IMR-90 (cell line): ENCODE measurements around the gene NEUROG1. TPM values are rescaled to one million over a fixed set of nuclear protein-coding genes. Genes with fewer than 3 reads are reported as not detected.

Experiments
- ATAC-seq: fragments of 200-7000 bp; cut with Tn5 transposase; 2 replicates; pipeline ENCODE4 v1.9.1; 2020; ENCODE audit warnings: low read depth, mild to moderate bottlenecking, moderate library complexity
- BruUV-seq: library from RNA; stranded (reverse); fragments of 400-500 nt; replicated peaks from 2 replicates; lab custom pipeline; 2021; lab: Mats Ljungman, UMichigan
- CTCF ChIA-PET: fragments of 300-600 bp; formaldehyde crosslinking; extraction: SDS; loops from one replicate; lab custom pipeline; 2021; ENCODE audit warnings: antibody characterized with exemption; lab: Yijun Ruan, JAX
- POLR2A ChIA-PET: fragments of 300-600 bp; sonication (Branson Sonifier 250); formaldehyde crosslinking; loops from one replicate; lab custom pipeline; 2022; ENCODE audit warnings: antibody characterized with exemption; ENCODE audit not compliant: unreplicated experiment; lab: Charles Lee
- DNase-seq: peaks from one replicate; pipeline ENCODE4 v3.0.0; 2013
- H2AFZ ChIP-seq: replicated peaks from 2 replicates; pipeline ENCODE3; 2013; ENCODE audit warnings: low read length, mild to moderate bottlenecking; ENCODE audit not compliant: poor library complexity
- H2AK5ac ChIP-seq: 2 replicates; pipeline ENCODE4 v1.6.1; 2013; ENCODE audit warnings: low read depth, low read length, inconsistent platforms
- H2AK9ac ChIP-seq: replicated peaks from 2 replicates; pipeline ENCODE3; 2013; ENCODE audit warnings: mild to moderate bottlenecking, low read depth, low read length, moderate library complexity; ENCODE audit not compliant: poor library complexity
- H2BK120ac ChIP-seq: 2 replicates; pipeline ENCODE4 v1.6.1; 2013; ENCODE audit warnings: low read depth, low read length, inconsistent platforms
- H2BK15ac ChIP-seq: 3 replicates; pipeline ENCODE4 v1.6.1; 2013; ENCODE audit warnings: low read depth, low read length, inconsistent platforms
- H2BK20ac ChIP-seq: 2 replicates; pipeline ENCODE4 v1.6.1; 2013; ENCODE audit warnings: low read depth, mild to moderate bottlenecking, inconsistent platforms, low read length, moderate library complexity
- H2BK5ac ChIP-seq: 2 replicates; pipeline ENCODE4 v1.6.1; 2013; ENCODE audit warnings: mild to moderate bottlenecking, low read depth, low read length, inconsistent platforms; ENCODE audit not compliant: poor library complexity, severe bottlenecking
- H3K14ac ChIP-seq: replicated peaks from 2 replicates; pipeline ENCODE4 v1.6.1; 2013; ENCODE audit warnings: low read depth, low read length, inconsistent platforms
- H3K18ac ChIP-seq: 2 replicates; pipeline ENCODE4 v1.6.1; 2013; ENCODE audit warnings: low read depth, low read length, control low read depth
- H3K23ac ChIP-seq: 2 replicates; pipeline ENCODE4 v1.6.1; 2013; ENCODE audit warnings: low read depth, low read length, inconsistent platforms
- H3K27ac ChIP-seq: 2 replicates; pipeline ENCODE4 v1.5.1; 2013; ENCODE audit warnings: mild to moderate bottlenecking, control low read depth, low read length; ENCODE audit not compliant: insufficient read depth
- H3K27me3 ChIP-seq: 2 replicates; pipeline ENCODE4 v1.6.1; 2013; ENCODE audit warnings: low read length; ENCODE audit not compliant: control insufficient read depth, insufficient read depth
- H3K36me3 ChIP-seq: 2 replicates; pipeline ENCODE4 v1.6.1; 2013; ENCODE audit warnings: low read length, mixed read lengths; ENCODE audit not compliant: control insufficient read depth, insufficient read depth
- H3K4ac ChIP-seq: 2 replicates; pipeline ENCODE4 v1.6.1; 2013; ENCODE audit warnings: low read depth, low read length, inconsistent platforms
- H3K4me1 ChIP-seq: 2 replicates; pipeline ENCODE4 v1.6.1; 2013; ENCODE audit warnings: low read length, mixed read lengths; ENCODE audit not compliant: control insufficient read depth, insufficient read depth
- H3K4me2 ChIP-seq: 2 replicates; pipeline ENCODE4 v1.6.1; 2013; ENCODE audit warnings: low read depth, mild to moderate bottlenecking, control low read depth, low read length, moderate library complexity
- H3K4me3 ChIP-seq: 2 replicates; pipeline ENCODE4 v1.5.1; 2013; ENCODE audit warnings: low read depth, mild to moderate bottlenecking, control low read depth, low read length, moderate library complexity; ENCODE audit not compliant: insufficient read depth
- H3K56ac ChIP-seq: 2 replicates; pipeline ENCODE4 v1.6.1; 2013; ENCODE audit warnings: low read length, inconsistent platforms; ENCODE audit not compliant: insufficient read depth; ENCODE audit errors: extremely low read depth
- H3K79me1 ChIP-seq, 2 experiments: 2 replicates each; pipeline ENCODE4 v1.6.1; 2013; ENCODE audit warnings: low read length in 2 of 2, inconsistent platforms in 1 of 2, low read depth in 1 of 2
- H3K9ac ChIP-seq: 2 replicates; pipeline ENCODE4 v1.6.1; 2013; ENCODE audit warnings: low read depth, low read length, control low read depth
- H3K9me1 ChIP-seq: 2 replicates; pipeline ENCODE4 v1.6.1; 2013; ENCODE audit warnings: low read length, inconsistent platforms; ENCODE audit not compliant: insufficient read depth
- H3K9me3 ChIP-seq: 2 replicates; pipeline ENCODE4 v1.6.1; 2013; ENCODE audit warnings: low read length; ENCODE audit not compliant: control insufficient read depth, insufficient read depth
- H4K20me1 ChIP-seq: 2 replicates; pipeline ENCODE4 v1.6.1; 2013; ENCODE audit warnings: low read length, inconsistent platforms; ENCODE audit not compliant: insufficient read depth
- H4K5ac ChIP-seq: 2 replicates; pipeline ENCODE4 v1.6.1; 2013; ENCODE audit warnings: mild to moderate bottlenecking, low read depth, low read length, control low read depth
- H4K8ac ChIP-seq, 2 experiments: 2 replicates each; pipeline ENCODE4 v1.6.1; 2013; ENCODE audit warnings: low read depth in 2 of 2, low read length in 2 of 2, control low read depth in 1 of 2, inconsistent platforms in 1 of 2
- H4K91ac ChIP-seq: 2 replicates; pipeline ENCODE4 v1.6.1; 2013; ENCODE audit warnings: low read depth, low read length, inconsistent platforms; ENCODE audit not compliant: insufficient read depth
- BHLHE40 ChIP-seq: fragments of 150-350 bp; IDR thresholded peaks from 2 replicates; pipeline ENCODE4 v1.6.1; 2016; ENCODE audit warnings: mild to moderate bottlenecking, low read depth, low read length
- CEBPB ChIP-seq: IDR thresholded peaks from 2 replicates; pipeline ENCODE4 v1.6.1; 2012; ENCODE audit warnings: low read depth, low read length, improper control_type of control experiment
- CHD1 ChIP-seq: IDR thresholded peaks from 2 replicates; pipeline ENCODE4 v1.6.1; 2012; ENCODE audit warnings: low read depth, low read length, improper control_type of control experiment
- CTCF ChIP-seq: conservative IDR thresholded peaks from 2 replicates; pipeline ENCODE4 v1.5.1; 2012; ENCODE audit warnings: mild to moderate bottlenecking, low read depth, low read length, improper control_type of control experiment
- ELK1 ChIP-seq: fragments of 150-350 bp; IDR thresholded peaks from 2 replicates; pipeline ENCODE4 v1.6.1; 2016; ENCODE audit warnings: low read depth, mild to moderate bottlenecking, low read length, moderate library complexity, borderline replicate concordance
- FOS ChIP-seq: fragments of 150-350 bp; IDR thresholded peaks from 2 replicates; pipeline ENCODE4 v1.6.1; 2016; ENCODE audit warnings: low read depth, low read length
- MAFK ChIP-seq: IDR thresholded peaks from 2 replicates; pipeline ENCODE4 v1.6.1; 2012; ENCODE audit warnings: low read depth, low read length, improper control_type of control experiment
- MAZ ChIP-seq: IDR thresholded peaks from 2 replicates; pipeline ENCODE4 v1.6.1; 2012; ENCODE audit warnings: low read depth, mild to moderate bottlenecking, low read length, improper control_type of control experiment, moderate library complexity, borderline replicate concordance
- MXI1 ChIP-seq: IDR thresholded peaks from 2 replicates; pipeline ENCODE4 v1.6.1; 2012; ENCODE audit warnings: low read depth, mild to moderate bottlenecking, low read length, moderate library complexity, borderline replicate concordance
- POLR2A ChIP-seq: IDR thresholded peaks from 2 replicates; pipeline ENCODE4 v1.6.1; 2012; ENCODE audit warnings: mild to moderate bottlenecking, low read depth, low read length
- RAD21 ChIP-seq: IDR thresholded peaks from 2 replicates; pipeline ENCODE4 v1.6.1; 2012; ENCODE audit warnings: low read length, improper control_type of control experiment
- RCOR1 ChIP-seq: IDR thresholded peaks from 2 replicates; pipeline ENCODE4 v1.6.1; 2012; ENCODE audit warnings: mild to moderate bottlenecking, low read length, improper control_type of control experiment; ENCODE audit not compliant: insufficient replicate concordance
- RFX5 ChIP-seq: IDR thresholded peaks from 2 replicates; pipeline ENCODE4 v1.8.0; 2012; ENCODE audit warnings: low read depth, mild to moderate bottlenecking, low read length, moderate library complexity
- SMC3 ChIP-seq: fragments of 150-350 bp; IDR thresholded peaks from 2 replicates; pipeline ENCODE4 v1.6.1; 2016; ENCODE audit warnings: low read depth, mild to moderate bottlenecking, antibody characterized with exemption, low read length, moderate library complexity
- USF2 ChIP-seq: fragments of 150-350 bp; IDR thresholded peaks from 2 replicates; pipeline ENCODE4 v1.6.1; 2017; ENCODE audit warnings: mild to moderate bottlenecking, antibody characterized with exemption, low read length, low read depth
- WGBS, 2 experiments: methylation state at CpG; one replicate each; pipeline versions ENCODE4 v1.1.5 to v1.1.7; 2013; ENCODE audit warnings: missing lambda C conversion rate in 2 of 2; ENCODE audit not compliant: insufficient read length in 1 of 2; ENCODE audit errors: extremely low coverage in 2 of 2; 5-methylcytosine and 5-hydroxymethylcytosine counted together
- dilution Hi-C: fragments of 300-500 bp; cut with HindIII; formaldehyde crosslinking; loops from one replicate; pipeline ENCODE4 v1.14.3; 2018; ENCODE audit warnings: low sequenced_read_pairs; ENCODE audit not compliant: unreplicated experiment
- in situ Hi-C: fragments of 300-500 bp; cut with MboI; formaldehyde crosslinking; loops from 3 replicates; pipeline ENCODE4 v1.14.3; 2019; ENCODE audit warnings: low sequenced_read_pairs, inconsistent platforms, mixed read lengths
- intact Hi-C: fragments of 100-400 bp; cut with micrococcal nuclease; formaldehyde crosslinking; loops from 2 replicates; pipeline ENCODE4 v1.10.0; 2022
- polyA plus RNA-seq, 3 experiments: library from polyadenylated mRNA; depleted of rRNA; stranded (reverse); fragments of >200 nt; gene quantifications; 2 replicates each; pipeline ENCODE4 v1.2.3, GENCODE V29; 2012; ENCODE audit warnings: low replicate concordance in 1 of 3
- total RNA-seq: library from RNA; depleted of rRNA; stranded (reverse); fragments of >200 nt; gene quantifications from 2 replicates; pipeline ENCODE4 v1.2.3, GENCODE V29; 2012

The NEUROG1 gene
- total and polyA plus RNA-seq, 2 of the 4 experiments (the other 2 are of a cell fraction) = not detected

GRCh38 chr5:135538261-135538660 lies 2.5 kb upstream of the NEUROG1 start:
- Histone ChIP-seq H2BK15ac (no peak overlapping the region), H2BK20ac (no peak overlapping the region), H3K4me1 (no peaks in the 10 kb centered on the region), H2BK120ac (no peak overlapping the region), H3K9ac (no peak overlapping the region), H3K4me3 (no peak overlapping the region), H3K4ac (no peak overlapping the region), H3K23ac (no peak overlapping the region), H4K20me1 (no peaks in the 10 kb centered on the region), H4K8ac (no peak overlapping the region), H2BK5ac (no peak overlapping the region), H3K36me3 (no peaks in the 10 kb centered on the region), H3K4me2 (no peak overlapping the region), H3K27me3 (peaks cover 93% of the 10 kb centered on the region), H3K9me3 (peaks cover 5% of the 10 kb centered on the region), H3K56ac (no peak overlapping the region), H4K5ac (no peak overlapping the region), H2AK9ac (no peak overlapping the region), H3K9me1 (no peaks in the 10 kb centered on the region), H3K79me1 (no peaks in the 10 kb centered on the region), H2AFZ (no peak overlapping the region), H3K18ac (no peak overlapping the region), H2AK5ac (no peak overlapping the region), H4K91ac (no peak overlapping the region), H3K14ac (no peak overlapping the region), H3K27ac (no peak overlapping the region)
- 30% methylated on average over 1 of the region's 5 CpGs; no CpG with 5 or more reads in 1 of the 2 experiments for WGBS, 2 experiments
- TF ChIP-seq BHLHE40 (no peak), FOS (no peak), USF2 (no peak), CEBPB (no peak), MXI1 (no peak), ELK1 (no peak), SMC3 (no peak), POLR2A (no peak), RAD21 (no peak), MAFK (no peak), CHD1 (no peak), CTCF (no peak), RCOR1 (no peak), MAZ (no peak), RFX5 (no peak)
- ChIA-PET CTCF (no interaction called here), POLR2A (no interaction called here)
- in situ Hi-C loops (no loop called here), dilution Hi-C loops (no loop called here), intact Hi-C loops (no loop called here)
- no TSS peak for BruUV-seq
- DNase-seq (no peak), ATAC-seq (no peak)
